HepG2 (cell line): ENCODE results near the gene FAM221A. TPM values are rescaled to one million over a fixed set of nuclear protein-coding genes. Genes with fewer than 3 reads are reported as not detected.

Experiments
- ATAC-seq: fragments of 200-7000 bp; cut with Tn5 transposase; 3 replicates; pipeline ENCODE4 v1.9.1; 2020; ENCODE audit warnings: mild to moderate bottlenecking, moderate library complexity
- BruUV-seq: library from RNA; stranded (reverse); fragments of 400-500 nt; replicated peaks from 2 replicates; lab custom pipeline; 2021; lab: Mats Ljungman, UMichigan
- CTCF ChIA-PET: fragments of 300-600 bp; formaldehyde crosslinking; extraction: SDS; loops from one replicate; lab custom pipeline; 2021; ENCODE audit warnings: low total read pairs, inconsistent platforms, low intra/inter-chr PET ratio; lab: Yijun Ruan, JAX
- POLR2A ChIA-PET: fragments of 350-600 bp; sonication (Branson Sonifier 250); formaldehyde crosslinking; loops from one replicate; lab custom pipeline; 2020; ENCODE audit warnings: antibody characterized with exemption, inconsistent platforms; lab: Yijun Ruan, JAX
- DNase-seq: peaks from one replicate; pipeline ENCODE4 v3.0.0-alpha.2; 2015; ENCODE audit warnings: low spot score
- FAIRE-seq: peaks from 3 replicates; lab custom pipeline; 2011; peaks lifted over from hg19 to GRCh38; lab: Jason Lieb, UNC
- H2AFZ ChIP-seq: one replicate; pipeline ENCODE4 v1.6.1; 2011; ENCODE audit warnings: low read length, inconsistent platforms
- H3K27ac ChIP-seq: fragments of 300-600 bp; 3 replicates; pipeline ENCODE4 v1.8.0; 2011; ENCODE audit warnings: mixed run types, mild to moderate bottlenecking, mixed read lengths, low read length, inconsistent platforms; ENCODE audit not compliant: insufficient read depth; ENCODE audit errors: extremely low read length
- H3K27me3 ChIP-seq, 2 experiments: fragments of 200-600 bp in 1 of 2; 2 replicates in 1 of 2; 3 replicates in 1 of 2; pipeline versions ENCODE4 v1.6.0 to v1.8.0; 2011; ENCODE audit warnings: low read length in 2 of 2, mild to moderate bottlenecking in 2 of 2, moderate library complexity in 2 of 2, inconsistent platforms in 1 of 2; ENCODE audit not compliant: insufficient read depth in 2 of 2, control insufficient read depth in 1 of 2
- H3K36me3 ChIP-seq, 2 experiments: fragments of 200-600 bp in 1 of 2; replicated peaks in 1 of 2; 2 replicates in 1 of 2; 3 replicates in 1 of 2; pipeline versions ENCODE4 v1.5.1 to v1.8.0; 2011; ENCODE audit warnings: low read length in 2 of 2, inconsistent platforms in 1 of 2; ENCODE audit not compliant: insufficient read depth in 2 of 2, control insufficient read depth in 1 of 2
- H3K4me1 ChIP-seq: 2 replicates; pipeline ENCODE4 v1.5.1; 2012; ENCODE audit warnings: low read length, inconsistent platforms; ENCODE audit not compliant: insufficient read depth
- H3K4me2 ChIP-seq: 2 replicates; pipeline ENCODE4 v1.6.0; 2011; ENCODE audit warnings: low read depth, low read length, inconsistent platforms
- H3K4me3 ChIP-seq, 3 experiments: fragments of 200-600 bp in 1 of 3; sonication (generic), shearing (Covaris generic) in 1 of 3; replicated peaks in 1 of 3; 2 replicates each; pipeline ENCODE4 v1.5.1; 2011 to 2016; ENCODE audit warnings: low read length in 3 of 3, inconsistent platforms in 2 of 3, low read depth in 2 of 3, mild to moderate bottlenecking in 2 of 3, control low read depth in 1 of 3, mixed read lengths in 1 of 3; ENCODE audit not compliant: insufficient read depth in 1 of 3
- H3K79me2 ChIP-seq: one replicate; pipeline ENCODE4 v1.6.1; 2011; ENCODE audit warnings: low read length, inconsistent platforms; ENCODE audit not compliant: insufficient read depth
- H3K9ac ChIP-seq: 2 replicates; pipeline ENCODE4 v1.6.0; 2011; ENCODE audit warnings: mild to moderate bottlenecking, low read depth, low read length, inconsistent platforms; ENCODE audit not compliant: insufficient read depth
- H3K9me3 ChIP-seq: 2 replicates; pipeline ENCODE4 v1.5.1; 2012; ENCODE audit warnings: mild to moderate bottlenecking, low read length
- H4K20me1 ChIP-seq: 2 replicates; pipeline ENCODE4 v1.6.0; 2011; ENCODE audit warnings: inconsistent platforms, mild to moderate bottlenecking, low read length, moderate library complexity; ENCODE audit not compliant: insufficient read depth
- BHLHE40 ChIP-seq: IDR thresholded peaks from 2 replicates; pipeline ENCODE4 v1.6.1; 2011; ENCODE audit warnings: low read length, improper control_type of control experiment
- CCDC6 ChIP-seq: sonication (generic); formaldehyde crosslinking; IDR thresholded peaks from 2 replicates; pipeline ENCODE4 v1.8.1; 2022; ENCODE audit warnings: mild to moderate bottlenecking, missing genetic modification reagents, moderate library complexity
- DNMT3B ChIP-seq: conservative IDR thresholded peaks from 2 replicates; pipeline ENCODE4 v1.6.1; 2016; ENCODE audit warnings: missing biosample characterization, control low read depth
- MTF1 ChIP-seq: sonication (generic); formaldehyde crosslinking; IDR thresholded peaks from 2 replicates; pipeline ENCODE4 v1.5.0; 2020; ENCODE audit warnings: missing genetic modification reagents
- NFE2L2 ChIP-seq: fragments of 150-350 bp; IDR thresholded peaks from 2 replicates; pipeline ENCODE4 v1.6.1; 2014; ENCODE audit warnings: low read length
- ZBTB1 ChIP-seq: sonication (generic); formaldehyde crosslinking; IDR thresholded peaks from 2 replicates; pipeline ENCODE4 v1.4.0; 2020; ENCODE audit warnings: missing genetic modification reagents, borderline replicate concordance
- ZBTB20 ChIP-seq: sonication (generic); formaldehyde crosslinking; IDR thresholded peaks from 2 replicates; pipeline ENCODE4 v1.8.1; 2023; ENCODE audit warnings: missing genetic modification reagents, low read depth, mild to moderate bottlenecking, borderline replicate concordance
- ZC3H4 ChIP-seq: sonication (generic); formaldehyde crosslinking; IDR thresholded peaks from 2 replicates; pipeline ENCODE4 v1.4.0; 2020; ENCODE audit warnings: missing genetic modification reagents, borderline replicate concordance
- ZNF20 ChIP-seq: sonication (generic); formaldehyde crosslinking; IDR thresholded peaks from 2 replicates; pipeline ENCODE4 v1.4.0; 2020; ENCODE audit warnings: mild to moderate bottlenecking, moderate library complexity, missing genetic modification reagents
- ZNF207 ChIP-seq: fragments of 450-650 bp; IDR thresholded peaks from 2 replicates; pipeline ENCODE4 v1.6.1; 2016; ENCODE audit warnings: antibody characterized with exemption, borderline replicate concordance
- WGBS: methylation state at CpG from one replicate; pipeline ENCODE4 v1.1.6; 2017; ENCODE audit warnings: low lambda C conversion rate; 5-methylcytosine and 5-hydroxymethylcytosine counted together
- in situ Hi-C: cut with HindIII; loops from 2 replicates; pipeline ENCODE4 v1.10.0; 2017; ENCODE audit warnings: low pct_unique_long_range_greater_than_20kb; ENCODE audit not compliant: extremely low pct_ligation_motif_present
- intact Hi-C: fragments of 100-400 bp; cut with micrococcal nuclease; formaldehyde crosslinking; loops from one replicate; pipeline ENCODE4 v1.10.0; 2022; ENCODE audit not compliant: unreplicated experiment
- polyA plus RNA-seq, 8 experiments: library from polyadenylated mRNA; depleted of rRNA in 3 of 8; stranded (reverse) in 7 of 8; unstranded in 1 of 8; fragments of >200 nt; fragmentation: Illumina TruSeq in 4 of 8; extraction: Trizol in 4 of 8; gene quantifications; 2 replicates each; pipeline versions ENCODE4 v1.2.1 to v1.2.3, GENCODE V29; 2011 to 2016; ENCODE audit warnings: low read depth in 4 of 8, missing spikeins in 1 of 8, mixed read lengths in 1 of 8; ENCODE audit not compliant: insufficient read depth in 1 of 8
- total RNA-seq, 5 experiments: library from RNA; depleted of rRNA; stranded (reverse); fragments of >200 nt; fragmentation: Illumina TruSeq; extraction: Trizol; gene quantifications; 2 replicates each; pipeline ENCODE4 v1.2.3, GENCODE V29; 2016; ENCODE audit warnings: low read depth in 1 of 5
- TF ChIP-seq, protein P1 (sequence below): sonication (generic); formaldehyde crosslinking; IDR thresholded peaks from 2 replicates; pipeline ENCODE4 v1.4.0; 2020; ENCODE audit warnings: missing genetic modification reagents
- TF ChIP-seq, protein P2 (sequence below): sonication (generic); formaldehyde crosslinking; IDR thresholded peaks from 2 replicates; pipeline ENCODE4 v1.8.1; 2023; ENCODE audit warnings: mild to moderate bottlenecking, missing genetic modification reagents
- TF ChIP-seq, protein P3 (sequence below): sonication (generic); formaldehyde crosslinking; IDR thresholded peaks from 2 replicates; pipeline ENCODE4 v1.4.0; 2020; ENCODE audit warnings: mild to moderate bottlenecking, missing genetic modification reagents
- TF ChIP-seq, protein P4 (sequence below): sonication (generic); formaldehyde crosslinking; IDR thresholded peaks from 2 replicates; pipeline ENCODE4 v1.8.0; 2022; ENCODE audit warnings: missing genetic modification reagents, mild to moderate bottlenecking, moderate library complexity, borderline replicate concordance

FAM221A gene
- total and polyA plus RNA-seq, 2 of the 13 experiments (the other 11 are each of a cell fraction or from before 2014, with no cell fraction given) = 0.08 TPM; not detected in 1

DNA sequence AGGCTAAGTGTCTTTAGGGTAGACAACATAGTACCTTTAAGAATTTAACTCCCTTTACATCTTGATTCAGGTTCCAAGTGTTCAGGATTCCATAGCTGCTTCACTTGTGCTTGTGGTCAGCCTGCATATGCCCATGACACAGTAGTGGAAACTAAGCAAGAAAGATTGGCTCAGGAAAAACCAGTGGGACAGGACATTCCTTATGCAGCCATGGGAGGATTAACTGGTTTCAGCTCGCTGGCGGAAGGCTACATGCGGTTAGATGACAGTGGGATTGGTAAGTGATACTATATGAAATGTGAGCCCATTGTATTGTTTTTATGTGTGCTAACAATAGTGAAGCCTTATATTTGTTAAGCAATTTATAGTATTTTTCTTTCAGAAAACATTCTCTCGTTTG, 11.3 kb downstream of the FAM221A start:
- Histone ChIP-seq H3K27ac (no peak overlapping the region), H3K4me3 (no peak overlapping the region), H3K27me3 (no peaks in the 10 kb centered on the region), H2AFZ (no peak overlapping the region), H3K4me2 (no peak overlapping the region), H3K36me3 (no peaks in the 10 kb centered on the region), H3K79me2 (no peaks in the 10 kb centered on the region), H3K9ac (no peak overlapping the region), H4K20me1 (no peaks in the 10 kb centered on the region), H3K4me1 (no peaks in the 10 kb centered on the region), H3K9me3 (no peaks in the 10 kb centered on the region)
- no peak for FAIRE-seq
- ChIA-PET POLR2A (no interaction called here), CTCF (no interaction called here)
- TF ChIP-seq, protein P1, sequence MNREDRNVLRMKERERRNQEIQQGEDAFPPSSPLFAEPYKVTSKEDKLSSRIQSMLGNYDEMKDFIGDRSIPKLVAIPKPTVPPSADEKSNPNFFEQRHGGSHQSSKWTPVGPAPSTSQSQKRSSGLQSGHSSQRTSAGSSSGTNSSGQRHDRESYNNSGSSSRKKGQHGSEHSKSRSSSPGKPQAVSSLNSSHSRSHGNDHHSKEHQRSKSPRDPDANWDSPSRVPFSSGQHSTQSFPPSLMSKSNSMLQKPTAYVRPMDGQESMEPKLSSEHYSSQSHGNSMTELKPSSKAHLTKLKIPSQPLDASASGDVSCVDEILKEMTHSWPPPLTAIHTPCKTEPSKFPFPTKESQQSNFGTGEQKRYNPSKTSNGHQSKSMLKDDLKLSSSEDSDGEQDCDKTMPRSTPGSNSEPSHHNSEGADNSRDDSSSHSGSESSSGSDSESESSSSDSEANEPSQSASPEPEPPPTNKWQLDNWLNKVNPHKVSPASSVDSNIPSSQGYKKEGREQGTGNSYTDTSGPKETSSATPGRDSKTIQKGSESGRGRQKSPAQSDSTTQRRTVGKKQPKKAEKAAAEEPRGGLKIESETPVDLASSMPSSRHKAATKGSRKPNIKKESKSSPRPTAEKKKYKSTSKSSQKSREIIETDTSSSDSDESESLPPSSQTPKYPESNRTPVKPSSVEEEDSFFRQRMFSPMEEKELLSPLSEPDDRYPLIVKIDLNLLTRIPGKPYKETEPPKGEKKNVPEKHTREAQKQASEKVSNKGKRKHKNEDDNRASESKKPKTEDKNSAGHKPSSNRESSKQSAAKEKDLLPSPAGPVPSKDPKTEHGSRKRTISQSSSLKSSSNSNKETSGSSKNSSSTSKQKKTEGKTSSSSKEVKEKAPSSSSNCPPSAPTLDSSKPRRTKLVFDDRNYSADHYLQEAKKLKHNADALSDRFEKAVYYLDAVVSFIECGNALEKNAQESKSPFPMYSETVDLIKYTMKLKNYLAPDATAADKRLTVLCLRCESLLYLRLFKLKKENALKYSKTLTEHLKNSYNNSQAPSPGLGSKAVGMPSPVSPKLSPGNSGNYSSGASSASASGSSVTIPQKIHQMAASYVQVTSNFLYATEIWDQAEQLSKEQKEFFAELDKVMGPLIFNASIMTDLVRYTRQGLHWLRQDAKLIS (CRISPR knock-in tag) = no peak
- TF ChIP-seq ZNF207 = no peak
- no peak for TF ChIP-seq NFE2L2
- no peak for TF ChIP-seq CCDC6
- TF ChIP-seq, protein P2, sequence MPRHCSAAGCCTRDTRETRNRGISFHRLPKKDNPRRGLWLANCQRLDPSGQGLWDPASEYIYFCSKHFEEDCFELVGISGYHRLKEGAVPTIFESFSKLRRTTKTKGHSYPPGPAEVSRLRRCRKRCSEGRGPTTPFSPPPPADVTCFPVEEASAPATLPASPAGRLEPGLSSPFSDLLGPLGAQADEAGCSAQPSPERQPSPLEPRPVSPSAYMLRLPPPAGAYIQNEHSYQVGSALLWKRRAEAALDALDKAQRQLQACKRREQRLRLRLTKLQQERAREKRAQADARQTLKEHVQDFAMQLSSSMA (CRISPR knock-in tag) = no peak
- TF ChIP-seq, protein P3, sequence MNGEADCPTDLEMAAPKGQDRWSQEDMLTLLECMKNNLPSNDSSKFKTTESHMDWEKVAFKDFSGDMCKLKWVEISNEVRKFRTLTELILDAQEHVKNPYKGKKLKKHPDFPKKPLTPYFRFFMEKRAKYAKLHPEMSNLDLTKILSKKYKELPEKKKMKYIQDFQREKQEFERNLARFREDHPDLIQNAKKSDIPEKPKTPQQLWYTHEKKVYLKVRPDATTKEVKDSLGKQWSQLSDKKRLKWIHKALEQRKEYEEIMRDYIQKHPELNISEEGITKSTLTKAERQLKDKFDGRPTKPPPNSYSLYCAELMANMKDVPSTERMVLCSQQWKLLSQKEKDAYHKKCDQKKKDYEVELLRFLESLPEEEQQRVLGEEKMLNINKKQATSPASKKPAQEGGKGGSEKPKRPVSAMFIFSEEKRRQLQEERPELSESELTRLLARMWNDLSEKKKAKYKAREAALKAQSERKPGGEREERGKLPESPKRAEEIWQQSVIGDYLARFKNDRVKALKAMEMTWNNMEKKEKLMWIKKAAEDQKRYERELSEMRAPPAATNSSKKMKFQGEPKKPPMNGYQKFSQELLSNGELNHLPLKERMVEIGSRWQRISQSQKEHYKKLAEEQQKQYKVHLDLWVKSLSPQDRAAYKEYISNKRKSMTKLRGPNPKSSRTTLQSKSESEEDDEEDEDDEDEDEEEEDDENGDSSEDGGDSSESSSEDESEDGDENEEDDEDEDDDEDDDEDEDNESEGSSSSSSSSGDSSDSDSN (CRISPR knock-in tag) = no peak
- no peak for TF ChIP-seq MTF1
- TF ChIP-seq DNMT3B (CRISPR knock-in tag) = no peak
- TF ChIP-seq ZNF20 = no peak
- TF ChIP-seq ZBTB20 = no peak
- TF ChIP-seq ZBTB1 (CRISPR knock-in tag) = no peak
- TF ChIP-seq BHLHE40 = no peak
- TF ChIP-seq ZC3H4 (CRISPR knock-in tag) = no peak
- TF ChIP-seq, protein P4, sequence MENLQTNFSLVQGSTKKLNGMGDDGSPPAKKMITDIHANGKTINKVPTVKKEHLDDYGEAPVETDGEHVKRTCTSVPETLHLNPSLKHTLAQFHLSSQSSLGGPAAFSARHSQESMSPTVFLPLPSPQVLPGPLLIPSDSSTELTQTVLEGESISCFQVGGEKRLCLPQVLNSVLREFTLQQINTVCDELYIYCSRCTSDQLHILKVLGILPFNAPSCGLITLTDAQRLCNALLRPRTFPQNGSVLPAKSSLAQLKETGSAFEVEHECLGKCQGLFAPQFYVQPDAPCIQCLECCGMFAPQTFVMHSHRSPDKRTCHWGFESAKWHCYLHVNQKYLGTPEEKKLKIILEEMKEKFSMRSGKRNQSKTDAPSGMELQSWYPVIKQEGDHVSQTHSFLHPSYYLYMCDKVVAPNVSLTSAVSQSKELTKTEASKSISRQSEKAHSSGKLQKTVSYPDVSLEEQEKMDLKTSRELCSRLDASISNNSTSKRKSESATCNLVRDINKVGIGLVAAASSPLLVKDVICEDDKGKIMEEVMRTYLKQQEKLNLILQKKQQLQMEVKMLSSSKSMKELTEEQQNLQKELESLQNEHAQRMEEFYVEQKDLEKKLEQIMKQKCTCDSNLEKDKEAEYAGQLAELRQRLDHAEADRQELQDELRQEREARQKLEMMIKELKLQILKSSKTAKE (CRISPR knock-in tag) = no peak
- intact Hi-C loops (no loop called here), in situ Hi-C loops (no loop called here)
- BruUV-seq = no TSS peak
- 66% methylated on average over 4 of the region's 4 CpGs for WGBS
- ATAC-seq = no peak
- no peak for DNase-seq
